CD4-positive, CD25-positive, alpha-beta regulatory T cell (primary cell): Measurements from ENCODE around the gene TMEM212. TPM values are rescaled to one million over a fixed set of nuclear protein-coding genes. Genes with fewer than 3 reads are reported as not detected.
"Not testable (repeated sequence)": the region's sequence is repeated elsewhere in the genome, so short reads cannot be mapped to it uniquely, and the experiment has no call there.

ENCODE experiments used
- ATAC-seq, 2 donors: fragments of 150-1000 bp; cut with Tn5 transposase; one replicate each; pipeline ENCODE4 v1.10.0; 2021; ENCODE audit warnings: low read depth in 2 of 2, moderate number of reproducible peaks in 2 of 2, moderate library complexity in 1 of 2
- DNase-seq, 3 donors: peaks; one replicate each; pipeline versions ENCODE4 v3.0.0 to v3.0.0-alpha.2; 2012 to 2022; ENCODE audit warnings: mixed read lengths in 1 of 3
- H3K27ac ChIP-seq: one replicate; pipeline ENCODE4 v1.7.0; 2013; ENCODE audit warnings: mild to moderate bottlenecking, low read length; ENCODE audit not compliant: insufficient read depth, poor library complexity, severe bottlenecking
- H3K27me3 ChIP-seq: one replicate; pipeline ENCODE4 v1.7.0; 2013; ENCODE audit warnings: low read length; ENCODE audit not compliant: control insufficient read depth, insufficient read depth
- H3K36me3 ChIP-seq: one replicate; pipeline ENCODE4 v1.7.0; 2013; ENCODE audit warnings: mild to moderate bottlenecking, low read length, moderate library complexity; ENCODE audit not compliant: control insufficient read depth, insufficient read depth
- H3K4me1 ChIP-seq: 2 replicates; pipeline ENCODE4 v1.7.0; 2013; ENCODE audit warnings: mild to moderate bottlenecking, low read length; ENCODE audit not compliant: insufficient read depth, control insufficient read depth, poor library complexity, severe bottlenecking
- H3K4me3 ChIP-seq: one replicate; pipeline ENCODE4 v1.7.0; 2013; ENCODE audit warnings: low read depth, mild to moderate bottlenecking, low read length, moderate library complexity
- H3K9me3 ChIP-seq, 2 experiments: 1 replicate in 1 of 2; 2 replicates in 1 of 2; pipeline ENCODE4 v1.7.0; 2013; ENCODE audit warnings: low read length in 2 of 2, mild to moderate bottlenecking in 1 of 2, moderate library complexity in 1 of 2; ENCODE audit not compliant: control insufficient read depth in 2 of 2
- H3K27ac Mint-ChIP-seq, 3 donors: one replicate each; pipeline ENCODE4 v1.8.0; 2020 to 2022; ENCODE audit warnings: mild to moderate bottlenecking in 3 of 3, mixed read lengths in 3 of 3, moderate library complexity in 2 of 3
- H3K27me3 Mint-ChIP-seq: one replicate; pipeline ENCODE4 v1.8.0; 2022; ENCODE audit warnings: mild to moderate bottlenecking, mixed read lengths
- H3K36me3 Mint-ChIP-seq: one replicate; pipeline ENCODE4 v1.8.0; 2020; ENCODE audit warnings: mixed read lengths
- H3K4me1 Mint-ChIP-seq, 4 donors: one replicate each; pipeline ENCODE4 v1.8.0; 2020 to 2022; ENCODE audit warnings: mixed read lengths in 4 of 4, mild to moderate bottlenecking in 1 of 4
- H3K4me3 Mint-ChIP-seq, 4 donors: one replicate each; pipeline ENCODE4 v1.8.0; 2020 to 2022; ENCODE audit warnings: mild to moderate bottlenecking in 4 of 4, mixed read lengths in 4 of 4, moderate library complexity in 3 of 4
- H3K9me3 Mint-ChIP-seq, 7 donors: one replicate each; pipeline ENCODE4 v1.8.0; 2020 to 2022; ENCODE audit warnings: mixed read lengths in 7 of 7, mild to moderate bottlenecking in 3 of 7, moderate library complexity in 2 of 7
- polyA plus RNA-seq, 4 donors: library from polyadenylated mRNA; unstranded; fragments of 300-500 nt; fragmentation: Illumina TruSeq; gene quantifications; one replicate each; pipeline ENCODE4 v1.2.3, GENCODE V29; 2021
- total RNA-seq: library from RNA; stranded (reverse); gene quantifications from one replicate; pipeline ENCODE4 v1.2.3, GENCODE V29; 2022

The TMEM212 gene
- total and polyA plus RNA-seq, 5 donors from 2014 or later = not detected

DNA sequence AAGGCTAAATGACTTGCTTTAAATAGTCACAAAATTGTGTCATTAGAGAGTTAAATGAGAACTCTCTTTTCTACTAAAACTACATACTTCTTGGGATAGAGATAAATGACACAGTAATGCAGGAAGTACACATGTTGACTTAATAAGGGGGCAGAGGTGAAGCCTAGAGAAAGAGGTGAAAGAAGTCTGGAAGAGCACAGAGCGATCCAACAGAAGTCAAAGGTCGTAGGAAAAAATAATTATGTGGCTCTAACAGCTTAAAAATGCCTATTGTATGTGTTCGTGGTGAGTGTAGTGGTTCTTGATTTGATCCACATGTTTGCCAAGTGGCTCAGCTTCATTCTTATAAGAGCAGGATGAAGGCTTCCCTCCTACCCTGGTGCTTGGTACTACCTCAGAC, 61.7 kb downstream of the TMEM212 start:
- H3K9me3 ChIP-seq = no peaks in the 10 kb centered on the region
- no peak overlapping the region for H3K27ac Mint-ChIP-seq
- no peak for ATAC-seq
- no peak overlapping the region for H3K4me3 Mint-ChIP-seq
- no peaks in the 10 kb centered on the region for H3K4me1 Mint-ChIP-seq
- H3K9me3 Mint-ChIP-seq = peaks cover 0 to 1% (median 0%) of the 10 kb centered on the region in 7 donors
- DNase-seq = no peak
- H3K27ac ChIP-seq = no peak overlapping the region
- H3K36me3 Mint-ChIP-seq = no peaks in the 10 kb centered on the region
- H3K27me3 ChIP-seq = no peaks in the 10 kb centered on the region
- H3K4me3 ChIP-seq = no peak overlapping the region
- no peaks in the 10 kb centered on the region for H3K36me3 ChIP-seq
- H3K27me3 Mint-ChIP-seq = peaks cover 4% of the 10 kb centered on the region
- no peaks in the 10 kb centered on the region for H3K4me1 ChIP-seq

DNA sequence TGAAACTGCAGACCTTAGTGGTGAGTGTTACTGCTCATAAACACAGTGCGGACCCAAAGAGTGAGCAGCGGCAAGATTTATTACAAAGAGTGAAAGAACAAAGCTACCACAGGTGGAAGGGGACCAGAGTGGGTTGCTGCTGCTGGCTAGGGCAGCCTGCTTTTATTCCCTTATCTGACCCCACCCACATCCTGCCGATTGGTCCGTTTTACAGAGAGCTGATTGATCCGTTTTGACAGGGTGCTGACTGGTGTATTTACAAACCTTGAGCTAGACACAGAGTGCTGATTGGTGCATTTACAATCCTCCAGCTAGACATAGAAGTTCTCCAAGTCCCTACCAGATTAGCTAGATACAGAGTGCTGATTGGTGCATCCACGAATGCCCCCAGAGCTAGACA, 63.4 kb downstream of the TMEM212 start:
- not testable (repeated sequence) for H3K27me3 Mint-ChIP-seq, H3K27ac ChIP-seq, H3K4me3 ChIP-seq, H3K4me3 Mint-ChIP-seq, ATAC-seq, H3K36me3 ChIP-seq, H3K27me3 ChIP-seq, H3K27ac Mint-ChIP-seq, H3K4me1 ChIP-seq, H3K9me3 Mint-ChIP-seq, H3K9me3 ChIP-seq, H3K4me1 Mint-ChIP-seq, DNase-seq, H3K36me3 Mint-ChIP-seq

DNA sequence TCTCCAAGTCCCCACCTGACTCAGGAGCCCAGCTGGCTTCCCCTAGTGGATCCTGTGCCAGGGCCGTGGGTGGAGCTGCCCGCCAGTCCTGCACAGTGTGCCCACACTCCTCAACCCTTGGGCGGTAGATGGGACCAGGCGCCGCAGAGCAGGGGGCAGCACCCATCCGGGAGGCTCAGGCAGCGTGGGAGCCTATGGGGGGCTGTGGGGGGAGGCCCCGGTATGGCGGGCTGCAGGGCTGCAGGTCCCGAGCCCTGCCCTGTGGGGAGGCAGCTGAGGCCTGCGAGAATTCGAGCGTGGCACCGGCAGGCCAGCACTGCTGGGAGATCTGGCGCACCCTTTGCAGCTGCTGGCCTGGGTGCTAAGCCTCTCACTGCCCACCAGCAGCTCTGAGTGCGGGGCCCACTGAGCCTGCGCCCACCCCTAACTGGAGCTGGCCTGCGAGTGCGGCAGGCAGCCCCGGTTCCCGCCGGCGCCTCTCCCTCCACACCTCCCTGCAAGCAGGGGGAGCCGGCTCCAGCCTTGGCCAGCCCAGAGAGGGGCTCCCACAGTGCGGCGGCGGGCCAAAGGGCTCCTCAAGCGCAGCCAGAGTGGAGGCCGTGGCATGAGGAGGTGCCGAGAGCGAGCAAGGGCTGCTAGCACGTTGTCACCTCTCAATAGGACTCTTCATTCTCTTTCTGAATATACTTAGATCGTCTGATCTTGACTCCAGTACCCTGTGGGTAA, 64.0 kb downstream of the TMEM212 start:
- Histone ChIP-seq H3K27ac (no peak overlapping the region), H3K9me3 (no peaks in the 10 kb centered on the region), H3K4me1 (no peaks in the 10 kb centered on the region), H3K36me3 (no peaks in the 10 kb centered on the region), H3K27me3 (no peaks in the 10 kb centered on the region), H3K4me3 (no peak overlapping the region)
- no peaks in the 10 kb centered on the region for H3K27me3 Mint-ChIP-seq
- ATAC-seq (no peak), DNase-seq (no peak)
- no peaks in the 10 kb centered on the region for H3K36me3 Mint-ChIP-seq
- H3K4me1 Mint-ChIP-seq = no peaks in the 10 kb centered on the region
- H3K9me3 Mint-ChIP-seq = peaks cover 0 to 3% (median 0%) of the 10 kb centered on the region in 7 donors
- no peak overlapping the region for H3K27ac Mint-ChIP-seq
- H3K4me3 Mint-ChIP-seq = no peak overlapping the region

GRCh38 chr3:171907761-171908160, 64.6 kb downstream of the TMEM212 start:
- Histone ChIP-seq H3K27me3 (no peaks in the 10 kb centered on the region), H3K36me3 (no peaks in the 10 kb centered on the region), H3K9me3 (no peaks in the 10 kb centered on the region), H3K4me3 (no peak overlapping the region), H3K27ac (no peak overlapping the region), H3K4me1 (no peaks in the 10 kb centered on the region)
- Mint-ChIP-seq H3K9me3 (peaks cover 0 to 3% (median 0%) of the 10 kb centered on the region in 7 donors), H3K4me3 (no peak overlapping the region), H3K36me3 (no peaks in the 10 kb centered on the region), H3K27me3 (no peaks in the 10 kb centered on the region), H3K4me1 (no peaks in the 10 kb centered on the region), H3K27ac (no peak overlapping the region)
- no peak for ATAC-seq
- no peak for DNase-seq

GRCh38 chr3:171908731-171909130, 65.6 kb downstream of the TMEM212 start:
- H3K27me3 Mint-ChIP-seq = no peaks in the 10 kb centered on the region
- DNase-seq = no peak
- no peaks in the 10 kb centered on the region for H3K27me3 ChIP-seq

More at GRCh38 chr3:171908731-171909130, 65.6 kb downstream of the TMEM212 start:
- no peak overlapping the region for H3K4me3 Mint-ChIP-seq
- no peak overlapping the region for H3K27ac ChIP-seq
- no peaks in the 10 kb centered on the region for H3K36me3 Mint-ChIP-seq
- no peaks in the 10 kb centered on the region for H3K9me3 ChIP-seq
- no peak for ATAC-seq
- H3K4me1 Mint-ChIP-seq = no peaks in the 10 kb centered on the region
- H3K4me3 ChIP-seq = no peak overlapping the region
- no peak overlapping the region for H3K27ac Mint-ChIP-seq
- H3K9me3 Mint-ChIP-seq = peaks cover 0 to 3% (median 0%) of the 10 kb centered on the region in 7 donors
- H3K36me3 ChIP-seq = no peaks in the 10 kb centered on the region
- no peaks in the 10 kb centered on the region for H3K4me1 ChIP-seq

Other genes starting within 250 kb of the TMEM212 start
- 8.8 TPM for gene PLD1, start 32.9 kb upstream of the TMEM212 start, total RNA-seq
- 1 to 10 TPM in 3 of 4 donors, not detected in 1; 1.2 to 5.0 (median 2.3) TPM for gene PLD1, start 32.9 kb upstream of the TMEM212 start, polyA plus RNA-seq
- gene FNDC3B, start 196.2 kb downstream of the TMEM212 start, total RNA-seq = 31.8 TPM
- gene FNDC3B, start 196.2 kb downstream of the TMEM212 start, polyA plus RNA-seq = 10 to 100 TPM in 2 of 4 donors, 1 to 10 TPM in 2; 6.8 to 17.1 (median 10.5) TPM